Neural progenitor cell (in vitro differentiated cells): ENCODE results near the gene ABL2. TPM values are rescaled to one million over a fixed set of nuclear protein-coding genes. Genes with fewer than 3 reads are reported as not detected.

Experiments used
- DNase-seq: peaks from one replicate; pipeline ENCODE4 v3.0.0-alpha.2; 2016; ENCODE audit warnings: low spot score
- H2AFZ ChIP-seq: fragments of 200-600 bp; sonication (generic); replicated peaks from 2 replicates; pipeline ENCODE4 v1.6.1; 2016; ENCODE audit warnings: antibody characterized with exemption
- H3F3A ChIP-seq: fragments of 200-600 bp; sonication (generic); 2 replicates; pipeline ENCODE4 v1.6.1; 2016; ENCODE audit warnings: antibody characterized with exemption, low read depth
- H3K27ac ChIP-seq: fragments of 200-600 bp; sonication (generic); 2 replicates; pipeline ENCODE4 v1.5.1; 2016; ENCODE audit warnings: mild to moderate bottlenecking
- H3K27me3 ChIP-seq: fragments of 200-600 bp; sonication (generic); 2 replicates; pipeline ENCODE4 v1.6.1; 2016; ENCODE audit warnings: mild to moderate bottlenecking, moderate library complexity
- H3K36me3 ChIP-seq: fragments of 200-600 bp; sonication (generic); 2 replicates; pipeline ENCODE4 v1.5.1; 2016
- H3K4me1 ChIP-seq: fragments of 200-600 bp; sonication (generic); 2 replicates; pipeline ENCODE4 v1.6.1; 2016; ENCODE audit warnings: mixed run types
- H3K4me2 ChIP-seq: fragments of 200-600 bp; sonication (generic); 2 replicates; pipeline ENCODE4 v1.6.1; 2016
- H3K4me3 ChIP-seq: fragments of 200-600 bp; sonication (generic); 2 replicates; pipeline ENCODE4 v1.5.1; 2016
- H3K79me2 ChIP-seq: fragments of 200-600 bp; sonication (generic); 2 replicates; pipeline ENCODE4 v1.6.1; 2016; ENCODE audit warnings: low read depth
- H3K9ac ChIP-seq: fragments of 200-600 bp; sonication (generic); 2 replicates; pipeline ENCODE4 v1.6.1; 2016
- H3K9me3 ChIP-seq: fragments of 200-600 bp; sonication (generic); 2 replicates; pipeline ENCODE4 v1.5.1; 2016; ENCODE audit warnings: low read depth
- H4K20me1 ChIP-seq: fragments of 200-600 bp; sonication (generic); 2 replicates; pipeline ENCODE4 v1.6.1; 2016; ENCODE audit warnings: low read depth
- H3K27ac Mint-ChIP-seq: 3 replicates; pipeline ENCODE4 v1.8.0; 2021; ENCODE audit warnings: mixed read lengths
- H3K27me3 Mint-ChIP-seq: 2 replicates; pipeline ENCODE4 v1.8.0; 2022; ENCODE audit warnings: low read depth, mild to moderate bottlenecking, inconsistent platforms, moderate library complexity, mixed read lengths; ENCODE audit not compliant: insufficient read depth
- H3K36me3 Mint-ChIP-seq: 3 replicates; pipeline ENCODE4 v1.8.0; 2021; ENCODE audit warnings: mixed read lengths
- H3K4me1 Mint-ChIP-seq: 3 replicates; pipeline ENCODE4 v1.8.0; 2021; ENCODE audit warnings: mixed read lengths
- H3K4me3 Mint-ChIP-seq: 3 replicates; pipeline ENCODE4 v1.8.0; 2021; ENCODE audit warnings: mild to moderate bottlenecking, moderate library complexity, mixed read lengths
- H3K9me3 Mint-ChIP-seq: 3 replicates; pipeline ENCODE4 v1.8.0; 2020; ENCODE audit warnings: mixed read lengths
- EZH2 ChIP-seq: fragments of 200-600 bp; sonication (generic); IDR thresholded peaks from 2 replicates; pipeline ENCODE4 v1.6.1; 2017; ENCODE audit warnings: antibody characterized with exemption, mild to moderate bottlenecking, moderate library complexity
- EZH2phosphoT487 ChIP-seq: fragments of 200-600 bp; sonication (generic); IDR thresholded peaks from 2 replicates; pipeline ENCODE4 v1.6.1; 2017; ENCODE audit warnings: antibody characterized with exemption
- total RNA-seq: library from RNA; depleted of rRNA; stranded (reverse); fragments of >200 nt; gene quantifications from 2 replicates; pipeline ENCODE4 v1.2.3, GENCODE V29; 2015; ENCODE audit warnings: low replicate concordance
- TF ChIP-seq, protein P1 (sequence below): fragments of 200-600 bp; sonication (generic); IDR thresholded peaks from 2 replicates; pipeline ENCODE4 v1.5.1; 2017; ENCODE audit warnings: antibody characterized with exemption, mild to moderate bottlenecking

The ABL2 gene
- total RNA-seq, 1 donor from 2014 or later, result 17.9 TPM

DNA sequence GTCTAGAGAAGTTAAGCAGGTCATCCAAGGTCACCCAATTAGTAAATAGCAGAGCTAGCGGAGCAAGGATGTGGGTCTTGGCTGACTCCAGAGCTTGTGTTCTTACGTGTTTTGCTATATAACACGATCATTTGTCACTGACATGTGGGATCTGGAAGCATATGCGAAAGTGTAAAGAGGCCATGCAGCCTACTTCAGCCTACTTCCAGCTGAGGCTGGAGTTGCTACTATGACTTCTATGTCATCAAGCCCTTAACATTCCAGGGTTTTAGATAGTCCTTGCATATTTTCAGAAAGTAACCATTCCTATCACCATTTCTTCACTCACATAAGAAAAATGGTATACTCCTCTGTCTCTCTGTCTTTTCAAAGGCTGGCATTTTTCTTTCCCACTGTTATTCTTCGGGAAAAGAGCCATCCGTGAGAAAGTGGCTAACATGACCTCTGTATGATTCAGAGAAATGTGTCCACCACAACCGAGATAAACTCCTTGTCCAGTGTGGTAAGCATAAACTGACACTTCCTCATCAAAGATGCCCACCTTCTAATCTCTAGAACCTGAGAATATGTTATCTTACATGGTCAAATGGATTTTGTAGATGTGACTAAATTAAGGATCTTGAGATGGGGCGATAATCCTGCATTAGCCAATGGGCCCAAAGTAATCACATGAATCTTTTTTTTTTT lies 24.0 kb upstream of the ABL2 start:
- no peak overlapping the region for H3K9ac ChIP-seq

DNA sequence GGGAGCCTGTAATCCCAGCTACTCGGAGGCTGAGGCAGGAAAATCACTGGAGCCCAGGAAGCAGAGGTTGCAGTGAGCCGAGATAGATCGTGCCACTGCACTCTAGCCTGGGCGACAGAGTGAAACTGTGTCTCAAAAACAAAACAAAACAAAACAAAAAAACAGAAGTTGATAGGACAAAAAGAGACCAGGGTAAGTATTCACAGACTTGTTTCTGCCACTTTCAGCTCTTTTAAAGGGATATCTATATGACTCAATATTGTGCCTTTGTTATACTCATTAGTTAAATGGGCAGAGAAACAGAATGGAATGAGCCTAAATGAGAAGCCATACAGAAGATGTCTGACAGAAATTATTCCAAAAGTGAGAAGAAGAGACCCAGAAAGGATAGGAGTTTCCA lies 23.1 kb upstream of the ABL2 start:
- Mint-ChIP-seq H3K4me1 (no peaks in the 10 kb centered on the region), H3K9me3 (no peaks in the 10 kb centered on the region), H3K36me3 (no peaks in the 10 kb centered on the region), H3K27ac (no peak overlapping the region), H3K27me3 (peaks cover 2% of the 10 kb centered on the region), H3K4me3 (no peak overlapping the region)
- H3K4me2 ChIP-seq, result no peak overlapping the region
- H4K20me1 ChIP-seq, result no peaks in the 10 kb centered on the region
- no peak overlapping the region for H3K9ac ChIP-seq
- no peak for TF ChIP-seq EZH2
- no peak for TF ChIP-seq EZH2phosphoT487
- TF ChIP-seq, protein P1, sequence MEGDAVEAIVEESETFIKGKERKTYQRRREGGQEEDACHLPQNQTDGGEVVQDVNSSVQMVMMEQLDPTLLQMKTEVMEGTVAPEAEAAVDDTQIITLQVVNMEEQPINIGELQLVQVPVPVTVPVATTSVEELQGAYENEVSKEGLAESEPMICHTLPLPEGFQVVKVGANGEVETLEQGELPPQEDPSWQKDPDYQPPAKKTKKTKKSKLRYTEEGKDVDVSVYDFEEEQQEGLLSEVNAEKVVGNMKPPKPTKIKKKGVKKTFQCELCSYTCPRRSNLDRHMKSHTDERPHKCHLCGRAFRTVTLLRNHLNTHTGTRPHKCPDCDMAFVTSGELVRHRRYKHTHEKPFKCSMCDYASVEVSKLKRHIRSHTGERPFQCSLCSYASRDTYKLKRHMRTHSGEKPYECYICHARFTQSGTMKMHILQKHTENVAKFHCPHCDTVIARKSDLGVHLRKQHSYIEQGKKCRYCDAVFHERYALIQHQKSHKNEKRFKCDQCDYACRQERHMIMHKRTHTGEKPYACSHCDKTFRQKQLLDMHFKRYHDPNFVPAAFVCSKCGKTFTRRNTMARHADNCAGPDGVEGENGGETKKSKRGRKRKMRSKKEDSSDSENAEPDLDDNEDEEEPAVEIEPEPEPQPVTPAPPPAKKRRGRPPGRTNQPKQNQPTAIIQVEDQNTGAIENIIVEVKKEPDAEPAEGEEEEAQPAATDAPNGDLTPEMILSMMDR, result no peak
- no peak overlapping the region for H3K27ac ChIP-seq
- no peaks in the 10 kb centered on the region for H3K36me3 ChIP-seq
- H2AFZ ChIP-seq, result no peak overlapping the region
- H3K4me1 ChIP-seq, result no peaks in the 10 kb centered on the region
- no peak for DNase-seq
- no peaks in the 10 kb centered on the region for H3K27me3 ChIP-seq
- no peaks in the 10 kb centered on the region for H3K9me3 ChIP-seq
- no peak overlapping the region for H3K4me3 ChIP-seq
- no peaks in the 10 kb centered on the region for H3K79me2 ChIP-seq
- no peaks in the 10 kb centered on the region for H3F3A ChIP-seq

More for the DNA sequence above, 24.0 kb upstream of the ABL2 start:
- H4K20me1 ChIP-seq, result no peaks in the 10 kb centered on the region
- Mint-ChIP-seq H3K9me3 (no peaks in the 10 kb centered on the region), H3K4me3 (no peak overlapping the region), H3K27me3 (peaks cover 2% of the 10 kb centered on the region), H3K27ac (no peak overlapping the region), H3K36me3 (no peaks in the 10 kb centered on the region), H3K4me1 (no peaks in the 10 kb centered on the region)
- no peak overlapping the region for H3K4me3 ChIP-seq
- H3F3A ChIP-seq, result no peaks in the 10 kb centered on the region
- H3K4me1 ChIP-seq, result no peaks in the 10 kb centered on the region
- no peaks in the 10 kb centered on the region for H3K36me3 ChIP-seq
- no peak for DNase-seq
- H3K27ac ChIP-seq, result no peak overlapping the region
- no peaks in the 10 kb centered on the region for H3K9me3 ChIP-seq
- no peaks in the 10 kb centered on the region for H3K27me3 ChIP-seq
- no peak overlapping the region for H2AFZ ChIP-seq
- H3K79me2 ChIP-seq, result no peaks in the 10 kb centered on the region
- TF ChIP-seq EZH2, result no peak
- TF ChIP-seq, protein P1, result no peak
- TF ChIP-seq EZH2phosphoT487, result no peak
- H3K4me2 ChIP-seq, result no peak overlapping the region

DNA sequence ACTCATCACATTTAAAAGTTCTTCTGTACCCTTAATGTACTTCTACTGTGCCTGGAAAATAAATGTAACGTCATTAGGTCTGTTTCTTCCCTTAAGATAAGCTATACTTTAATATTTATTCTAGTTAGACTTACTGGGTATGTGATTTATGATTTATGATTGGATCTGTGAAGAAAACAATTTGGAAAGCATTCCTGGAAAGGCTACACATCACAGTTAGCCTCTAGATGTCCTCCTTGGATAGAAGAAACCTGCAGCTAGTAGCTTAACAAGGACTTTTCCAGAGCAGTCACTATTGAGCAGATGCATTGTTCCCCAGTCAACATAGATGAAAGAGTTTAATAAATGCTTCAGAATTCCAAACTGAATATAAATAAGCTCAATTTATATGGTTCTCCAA lies 22.2 kb upstream of the ABL2 start:
- Histone ChIP-seq H3K9me3 (no peaks in the 10 kb centered on the region), H3K9ac (no peak overlapping the region), H3K27ac (no peak overlapping the region), H2AFZ (no peak overlapping the region), H3K4me3 (no peak overlapping the region), H3K27me3 (no peaks in the 10 kb centered on the region), H3K4me2 (no peak overlapping the region), H3K79me2 (no peaks in the 10 kb centered on the region), H3F3A (no peaks in the 10 kb centered on the region), H4K20me1 (no peaks in the 10 kb centered on the region), H3K36me3 (no peaks in the 10 kb centered on the region), H3K4me1 (no peaks in the 10 kb centered on the region)
- DNase-seq, result peak; percentile 43
- no peak overlapping the region for H3K27ac Mint-ChIP-seq
- no peak overlapping the region for H3K4me3 Mint-ChIP-seq
- no peaks in the 10 kb centered on the region for H3K36me3 Mint-ChIP-seq
- H3K9me3 Mint-ChIP-seq, result no peaks in the 10 kb centered on the region
- H3K27me3 Mint-ChIP-seq, result peaks cover 2% of the 10 kb centered on the region
- TF ChIP-seq EZH2phosphoT487, result no peak
- TF ChIP-seq, protein P1, result peak; percentile 64
- H3K4me1 Mint-ChIP-seq, result no peaks in the 10 kb centered on the region
